Suprapubic skin (tissue), 4 donors: ENCODE data around the gene ZNF480. TPM values are rescaled to one million over a fixed set of nuclear protein-coding genes. Genes with fewer than 3 reads are reported as not detected.
"Not testable (repeated sequence)": the region's sequence is repeated elsewhere in the genome, so short reads cannot be mapped to it uniquely, and the experiment has no call there.

Source experiments
- DNase-seq, 2 donors: peaks; one replicate each; pipeline ENCODE4 v3.0.0-alpha.2; 2019; ENCODE audit warnings: low spot score in 2 of 2
- H3K27ac ChIP-seq: fragments of 200-600 bp; sonication (generic); one replicate; pipeline ENCODE4 v1.5.1; 2019
- H3K27me3 ChIP-seq: fragments of 200-600 bp; sonication (generic); one replicate; pipeline ENCODE4 v1.5.1; 2019
- H3K36me3 ChIP-seq: fragments of 200-600 bp; sonication (generic); one replicate; pipeline ENCODE4 v1.5.1; 2019
- H3K4me1 ChIP-seq: fragments of 200-600 bp; sonication (generic); one replicate; pipeline ENCODE4 v1.5.1; 2019
- H3K4me3 ChIP-seq: fragments of 200-600 bp; sonication (generic); one replicate; pipeline ENCODE4 v1.5.1; 2019; ENCODE audit warnings: mild to moderate bottlenecking
- H3K9me3 ChIP-seq: fragments of 200-600 bp; sonication (generic); one replicate; pipeline ENCODE4 v1.5.1; 2019
- CTCF ChIP-seq, 2 donors: fragments of 200-600 bp in 1 of 2; fragments of 450-650 bp in 1 of 2; sonication (generic) in 1 of 2; IDR thresholded peaks; one replicate each; pipeline ENCODE4 v1.5.1; 2016 to 2019; ENCODE audit warnings: antibody characterized with exemption in 2 of 2, mild to moderate bottlenecking in 1 of 2, moderate library complexity in 1 of 2
- EP300 ChIP-seq: sonication (generic); formaldehyde crosslinking; IDR thresholded peaks from one replicate; pipeline ENCODE4 v1.6.1; 2017; ENCODE audit warnings: antibody characterized with exemption
- POLR2A ChIP-seq, 2 donors: fragments of 450-650 bp; IDR thresholded peaks; one replicate each; pipeline ENCODE4 v1.6.1; 2017; ENCODE audit warnings: antibody characterized with exemption in 2 of 2, mild to moderate bottlenecking in 2 of 2, moderate library complexity in 2 of 2
- POLR2AphosphoS5 ChIP-seq, 3 donors: sonication (generic); formaldehyde crosslinking; IDR thresholded peaks; one replicate each; pipeline ENCODE4 v1.6.1; 2017; ENCODE audit warnings: antibody characterized with exemption in 3 of 3
- WGBS: methylation state at CpG from one replicate; pipeline ENCODE4 v1.1.5; 2018; 5-methylcytosine and 5-hydroxymethylcytosine counted together
- total RNA-seq, 4 donors: library from RNA; depleted of rRNA; stranded (reverse); fragments of >200 nt; gene quantifications; one replicate each; pipeline ENCODE4 v1.1.0, GENCODE V29; 2016

ZNF480 gene
- total RNA-seq = 10 to 100 TPM in 1 of 4 donors, 1 to 10 TPM in 3; 4.3 to 11.4 (median 7.2) TPM

GRCh38 chr19:52296773-52297600 lies at the start of gene ZNF480:
Gene ZNF480, plus strand, starts transcription at chr19:52297169. Its CDS starts 3,244 bp downstream, at chr19:52300413.
- 2% methylated on average over 30 of the region's 75 CpGs for WGBS
- Histone ChIP-seq H3K9me3 (peaks cover 1% of the 10 kb centered on the region), H3K27ac (peak within 1 kb of the TSS; percentile 95), H3K4me1 (peaks cover 19% of the 10 kb centered on the region), H3K27me3 (no peaks in the 10 kb centered on the region), H3K4me3 (peak within 1 kb of the TSS; percentile 82), H3K36me3 (peaks cover 34% of the 10 kb centered on the region)
- TF ChIP-seq POLR2AphosphoS5 (IDR thresholded peaks at IDR 0.05) (peak in 2 of 3 donors; percentile 26 to 39), POLR2A (IDR thresholded peaks at IDR 0.05) (peak; percentile 32 to 37), CTCF (IDR thresholded peaks at IDR 0.05) (no peak)
- peak; percentile 90 to 93 for DNase-seq

- Histone ChIP-seq H3K4me1 (no peaks in the 10 kb centered on the region), H3K36me3 (no peaks in the 10 kb centered on the region), H3K27me3 (no peaks in the 10 kb centered on the region), H3K27ac (no peak overlapping the region), H3K9me3 (no peaks in the 10 kb centered on the region), H3K4me3 (no peak overlapping the region)
- 5% methylated on average over 6 of the region's 6 CpGs for WGBS
- no peak for DNase-seq
- TF ChIP-seq POLR2AphosphoS5 (IDR thresholded peaks at IDR 0.05) = no peak
- peak in 1 of 2 donors; percentile 39 for TF ChIP-seq CTCF (IDR thresholded peaks at IDR 0.05)
- no peak for TF ChIP-seq POLR2A (IDR thresholded peaks at IDR 0.05)
These were observed 48.7 kb upstream of the ZNF480 start for GRCh38 chr19:52248241-52248640.

- no peak for TF ChIP-seq EP300
- TF ChIP-seq POLR2AphosphoS5 (IDR thresholded peaks at IDR 0.05) = no peak
- no peak for TF ChIP-seq CTCF (IDR thresholded peaks at IDR 0.05)
- no peak for TF ChIP-seq POLR2A (IDR thresholded peaks at IDR 0.05)
- WGBS = 94% methylated on average over 5 of the region's 5 CpGs
- no peak overlapping the region for H3K27ac ChIP-seq
- H3K9me3 ChIP-seq = peaks cover 4% of the 10 kb centered on the region
- no peak for DNase-seq
- H3K27me3 ChIP-seq = no peaks in the 10 kb centered on the region
- H3K4me3 ChIP-seq = no peak overlapping the region
- no peaks in the 10 kb centered on the region for H3K36me3 ChIP-seq
- no peaks in the 10 kb centered on the region for H3K4me1 ChIP-seq
These were observed 38.5 kb upstream of the ZNF480 start for GRCh38 chr19:52258426-52258825.

- not testable (repeated sequence) for DNase-seq, H3K27me3 ChIP-seq, H3K4me1 ChIP-seq, H3K4me3 ChIP-seq, H3K27ac ChIP-seq, H3K36me3 ChIP-seq, H3K9me3 ChIP-seq
- WGBS = 86% methylated on average over 6 of the region's 6 CpGs
These were observed 31.4 kb upstream of the ZNF480 start for GRCh38 chr19:52265556-52265955.

GRCh38 chr19:52269338-52270261 lies 27.4 kb upstream of the ZNF480 start, which contains the start of gene ZNF766:
Gene ZNF766, plus strand, starts transcription at chr19:52269587. Its CDS starts 27 bp downstream, at chr19:52269614.
- no peak for TF ChIP-seq CTCF (IDR thresholded peaks at IDR 0.05)
- TF ChIP-seq POLR2AphosphoS5 (IDR thresholded peaks at IDR 0.05) = peak; percentile 73 to 92 (median 76)
- peak in 1 of 2 donors; percentile 83 for TF ChIP-seq POLR2A (IDR thresholded peaks at IDR 0.05)
- Histone ChIP-seq H3K36me3 (peaks cover 18% of the 10 kb centered on the region), H3K4me3 (peak within 1 kb of the TSS; percentile 75), H3K27me3 (no peaks in the 10 kb centered on the region), H3K9me3 (no peaks in the 10 kb centered on the region), H3K27ac (peak within 1 kb of the TSS; percentile 94), H3K4me1 (peaks cover 22% of the 10 kb centered on the region)
- DNase-seq = peak; percentile 98 to 99
- WGBS = 0% methylated on average over 25 of the region's 70 CpGs
